ENCODE data around the gene ANKRD34A.
"Not testable (repeated sequence)": the region's sequence is repeated elsewhere in the genome, so short reads cannot be mapped to it uniquely, and the experiment has no call there.

ANKRD34A gene

DNA sequence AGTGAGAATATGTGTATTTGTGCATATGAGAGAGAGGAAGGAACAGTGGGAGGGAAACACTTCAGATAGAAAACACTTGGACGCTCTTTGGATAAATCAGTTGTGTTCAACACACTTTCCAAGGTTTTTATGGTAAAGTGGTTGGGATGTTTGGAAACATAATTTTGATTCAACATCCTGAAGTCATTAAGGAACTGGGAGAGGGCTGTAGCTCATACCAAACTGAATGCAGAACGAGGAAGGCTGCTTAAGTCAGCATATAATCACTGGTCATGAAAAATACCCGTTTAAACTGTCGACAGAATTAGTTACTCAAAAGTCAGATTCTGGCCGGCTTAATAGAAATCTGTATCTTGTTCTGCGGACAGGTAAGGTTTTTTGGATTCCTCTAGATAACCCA is 21.5 kb downstream of the ANKRD34A start:
- no peak for DNase-seq

DNA sequence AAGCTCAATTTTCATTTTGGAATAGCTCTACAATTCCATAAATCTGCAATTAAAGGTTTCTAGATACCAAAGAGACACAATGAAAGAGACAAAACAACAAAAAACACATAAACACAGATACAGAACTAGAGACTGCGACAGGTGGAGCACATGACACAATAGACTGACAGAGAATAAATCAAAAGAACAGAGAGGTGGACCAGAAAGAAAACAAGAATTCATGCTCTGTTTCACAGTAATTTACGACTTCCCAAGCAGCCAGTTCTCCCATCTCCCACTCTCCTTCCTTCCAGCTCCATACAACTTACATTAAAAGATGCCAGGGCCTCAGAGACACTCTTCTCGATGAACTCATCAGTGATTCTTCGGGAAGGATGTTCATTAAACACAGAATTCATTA is 22.0 kb downstream of the ANKRD34A start:
- DNase-seq, result no peak

GRCh38 chr1:145937436-145937835 is 26.9 kb downstream of the ANKRD34A start:
- DNase-seq, result no peak

DNA sequence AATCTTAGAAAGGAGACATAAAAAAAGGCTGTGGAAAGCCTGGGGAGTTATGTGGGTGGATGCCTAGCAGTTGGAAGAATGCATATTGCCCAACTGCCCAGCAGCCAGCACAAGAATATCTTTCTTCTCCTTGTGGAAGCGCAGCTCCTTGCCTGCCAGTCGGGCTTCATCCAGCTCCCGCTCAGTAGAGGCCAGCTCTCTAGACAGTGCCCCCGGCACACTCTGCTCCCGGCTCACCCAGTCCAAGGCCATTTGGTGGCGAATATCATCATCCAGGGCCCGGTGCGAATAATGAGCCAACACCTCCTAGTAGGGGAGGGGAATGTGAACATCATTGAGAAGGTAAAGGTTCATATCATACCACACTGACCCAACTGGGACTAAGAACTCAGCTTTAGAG is 28.1 kb downstream of the ANKRD34A start:
- DNase-seq, result no peak

- no peak for DNase-seq
Observed at GRCh38 chr1:145935708-145936107, 28.7 kb downstream of the ANKRD34A start.

- not testable (repeated sequence) for DNase-seq
Observed at GRCh38 chr1:145932522-145933009, 31.8 kb downstream of the ANKRD34A start.

GRCh38 chr1:145927916-145928643 is 36.3 kb downstream of the ANKRD34A start:
- DNase-seq, result no peak

DNA sequence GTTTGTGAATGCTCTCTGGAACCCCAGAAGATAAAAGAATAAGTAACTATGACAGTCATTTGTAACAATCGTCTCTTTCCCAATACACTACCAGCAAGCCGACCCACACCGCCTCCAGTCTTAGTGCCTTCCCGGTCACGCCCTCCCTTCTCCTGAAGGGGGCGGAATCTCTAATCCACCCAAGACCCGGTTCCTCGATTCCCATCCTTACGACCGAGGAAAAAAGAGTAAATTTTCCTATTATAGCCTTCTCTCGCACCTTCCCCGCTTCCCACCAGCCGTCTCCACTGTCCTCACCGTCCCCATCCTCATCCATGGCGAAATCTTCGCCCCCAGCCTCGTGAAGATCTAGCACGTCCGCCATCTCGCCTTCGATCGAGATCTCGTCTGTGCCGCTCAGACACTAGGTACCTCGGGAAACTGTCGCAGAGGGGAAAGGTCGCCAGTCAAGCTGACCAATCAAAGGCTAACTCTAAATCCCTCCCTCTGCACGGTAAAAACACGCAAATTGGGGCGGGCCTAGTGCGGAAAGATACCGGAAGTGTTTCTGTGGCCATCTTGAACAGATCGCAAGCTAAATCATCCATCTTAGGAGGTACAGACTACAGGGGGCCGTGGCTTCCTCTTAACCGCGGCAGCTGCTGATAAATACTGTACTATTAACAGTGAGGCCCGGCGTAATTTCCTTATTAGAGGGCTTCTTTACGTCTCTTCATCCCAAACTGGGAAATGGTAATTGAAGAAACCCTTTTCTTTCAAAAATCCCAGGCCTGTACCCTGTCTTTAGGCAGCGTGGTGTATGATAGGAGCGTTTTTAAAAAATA is 37.1 kb downstream of the ANKRD34A start, which contains the start of gene RBM8A:
TSS of gene RBM8A (minus strand) at position 422 of the 824 bp plus-strand sequence. CDS start at position 364, 58 bp downstream.
- DNase-seq, result peak; percentile 98

DNA sequence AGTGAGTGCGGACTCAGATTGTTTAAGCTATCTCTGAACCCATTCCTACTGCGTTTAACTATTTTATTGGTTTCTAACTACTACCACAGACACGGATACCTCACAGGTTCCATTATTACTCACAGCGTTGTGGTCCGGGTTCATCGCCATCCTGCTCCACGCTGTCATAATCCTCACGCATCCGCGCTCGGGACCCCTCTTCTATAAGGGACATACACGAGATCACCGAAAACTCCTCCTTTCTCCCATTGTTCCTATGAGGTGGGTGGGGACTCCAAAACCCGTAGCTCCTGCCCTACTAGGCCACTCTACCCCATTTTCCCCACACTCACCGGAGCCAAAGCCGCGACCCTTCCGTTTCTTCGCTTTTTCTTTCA is 37.7 kb downstream of the ANKRD34A start:
- DNase-seq, result no peak

GRCh38 chr1:145922266-145922665 is 42.1 kb downstream of the ANKRD34A start:
- DNase-seq, result no peak

GRCh38 chr1:145920297-145920696 is 44.1 kb downstream of the ANKRD34A start:
- DNase-seq, result not testable (repeated sequence)

- DNase-seq, result no peak
Observed at GRCh38 chr1:145918992-145919939, 45.1 kb downstream of the ANKRD34A start.

DNA sequence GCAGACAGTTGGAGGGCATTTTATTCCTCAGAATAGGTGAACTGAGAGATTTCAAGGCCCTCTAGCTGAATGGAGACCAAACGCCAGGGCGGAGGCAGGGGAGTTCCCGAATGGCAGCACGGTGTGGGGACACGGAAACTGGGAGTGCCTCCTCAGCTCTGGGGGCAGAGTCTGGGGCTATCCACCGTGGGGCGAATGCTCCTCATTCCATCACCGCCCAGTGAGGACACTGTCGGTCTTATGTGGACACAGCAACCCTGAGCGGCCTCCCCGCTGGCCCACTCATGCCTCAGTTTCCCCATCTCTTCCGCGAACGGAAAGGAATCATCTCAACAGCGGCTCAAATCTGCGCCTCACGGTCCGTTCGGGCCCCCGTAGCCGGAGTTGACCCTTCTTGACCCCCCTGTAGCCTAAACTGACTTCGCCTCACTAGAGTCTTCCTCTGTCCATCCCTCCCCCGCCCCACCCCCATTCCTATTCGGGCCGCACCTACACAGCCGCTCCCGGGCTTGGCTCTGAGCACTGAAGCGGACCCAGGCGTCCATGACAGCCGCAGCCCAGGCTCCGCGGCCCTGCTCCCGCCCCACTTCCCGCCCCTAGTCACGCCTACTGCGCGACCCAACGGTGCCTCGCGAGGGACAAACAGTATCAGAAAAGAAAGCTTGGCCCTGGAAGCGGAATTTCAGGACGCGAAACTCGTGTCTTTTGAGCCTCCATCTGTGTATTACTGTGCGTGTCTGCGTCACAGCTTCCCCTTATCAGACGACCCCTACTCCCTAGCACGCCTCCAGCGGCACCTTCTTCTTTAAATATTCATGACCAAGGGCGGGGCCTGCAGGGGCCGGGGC is 46.0 kb downstream of the ANKRD34A start, which contains the start of gene PEX11B:
TSS of gene PEX11B (minus strand) at position 574 of the 848 bp plus-strand sequence. CDS start at position 545, 29 bp downstream.
- DNase-seq, result peak; percentile 79

- no peak for DNase-seq
Observed at GRCh38 chr1:145917595-145917994, 46.8 kb downstream of the ANKRD34A start.

DNA sequence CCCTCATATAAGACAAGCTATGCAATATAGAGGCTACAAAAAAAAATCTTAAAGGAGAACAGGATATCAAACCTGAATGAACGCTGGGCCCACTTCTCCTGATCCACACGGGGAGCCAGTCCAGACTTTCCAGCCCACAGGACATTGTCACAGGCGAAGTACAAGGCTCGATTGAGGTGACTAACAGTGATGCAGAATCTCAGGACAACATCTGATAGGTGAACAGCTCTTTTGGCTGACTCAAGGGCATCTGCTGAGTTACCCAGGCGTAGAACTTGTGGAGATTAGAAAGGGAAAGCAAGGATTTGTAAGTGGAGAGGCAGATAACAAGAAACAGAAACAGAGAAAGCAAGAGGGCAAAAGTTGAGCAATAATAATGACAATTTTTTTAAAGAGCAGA is 47.6 kb downstream of the ANKRD34A start:
- no peak for DNase-seq

DNA sequence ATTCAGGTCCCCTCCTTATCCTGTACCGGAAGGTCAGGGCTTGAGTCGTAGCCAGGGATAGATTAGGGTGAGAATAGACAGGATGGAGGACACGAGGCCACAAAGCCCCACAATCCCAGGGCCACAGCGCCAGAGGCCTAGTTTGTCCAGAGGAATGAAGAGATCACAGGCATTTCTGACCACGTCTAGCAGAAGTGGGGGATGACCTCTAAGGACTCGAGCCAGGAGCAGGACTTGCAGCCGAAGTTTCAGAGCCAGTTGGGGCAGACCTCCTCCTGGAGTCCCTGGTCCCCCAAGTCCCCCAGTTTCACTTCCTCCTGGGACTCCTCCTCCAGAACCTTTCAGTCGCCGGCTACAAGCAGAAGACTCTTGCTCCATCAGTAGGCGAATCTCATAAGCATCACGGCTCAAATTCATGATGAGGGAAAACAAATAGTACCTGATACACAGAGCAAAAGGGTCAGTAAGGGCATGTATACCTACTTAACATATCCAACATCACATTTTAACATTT is 52.2 kb downstream of the ANKRD34A start:
- no peak for DNase-seq
